ENCODE measurements around the gene LRG1.
"Not testable (repeated sequence)": the region's sequence is repeated elsewhere in the genome, so short reads cannot be mapped to it uniquely, and the experiment has no call there.

The LRG1 gene

GRCh38 chr19:4550018-4550417 is 10.2 kb upstream of the LRG1 start:
- no peak for DNase-seq

GRCh38 chr19:4548238-4548584 is 8.4 kb upstream of the LRG1 start:
- no peak for DNase-seq

GRCh38 chr19:4547303-4548237 is 7.7 kb upstream of the LRG1 start:
- peak; percentile 65 for DNase-seq

GRCh38 chr19:4543842-4544647 is 4.2 kb upstream of the LRG1 start:
- no peak for DNase-seq

- no peak for DNase-seq
Observed at GRCh38 chr19:4542896-4543841, 3.3 kb upstream of the LRG1 start.

- not testable (repeated sequence) for DNase-seq
Observed at GRCh38 chr19:4541806-4542145, 1.9 kb upstream of the LRG1 start.

- no peak for DNase-seq
Observed at GRCh38 chr19:4541114-4541805, 1.4 kb upstream of the LRG1 start.

GRCh38 chr19:4539169-4539692 is 605 bp downstream of the LRG1 start:
- DNase-seq, result no peak

GRCh38 chr19:4538601-4538954 is 1.3 kb downstream of the LRG1 start:
- DNase-seq, result peak; percentile 50

GRCh38 chr19:4537953-4538600 is 1.8 kb downstream of the LRG1 start:
- DNase-seq, result peak; percentile 48

- DNase-seq, result no peak
Observed at GRCh38 chr19:4536798-4537197, 3.0 kb downstream of the LRG1 start.

- DNase-seq, result peak; percentile 94
Observed at GRCh38 chr19:4534836-4535658, 4.8 kb downstream of the LRG1 start, which contains the start of gene PLIN5. TSS of gene PLIN5 (minus strand) at chr19:4535224. CDS start at chr19:4534074, 1,150 bp downstream.

- no peak for DNase-seq
Observed at GRCh38 chr19:4533835-4534424, 5.9 kb downstream of the LRG1 start.

GRCh38 chr19:4533334-4533733 is 6.5 kb downstream of the LRG1 start:
- DNase-seq, result no peak

GRCh38 chr19:4531562-4532165 is 8.2 kb downstream of the LRG1 start:
- peak; percentile 70 for DNase-seq

- no peak for DNase-seq
Observed at GRCh38 chr19:4529924-4530522, 9.8 kb downstream of the LRG1 start.

- no peak for DNase-seq
Observed at GRCh38 chr19:4528843-4529242, 11.0 kb downstream of the LRG1 start.

- not testable (repeated sequence) for DNase-seq
Observed at GRCh38 chr19:4527377-4527776, 12.5 kb downstream of the LRG1 start.

- DNase-seq, result no peak
Observed at GRCh38 chr19:4525563-4526002, 14.3 kb downstream of the LRG1 start.

Data from RPMI8226 (cell line).